GM19452 (cell line): ENCODE results near the gene ZNF583.

ENCODE experiments used
- ATAC-seq: cut with Tn5 transposase; IDR thresholded peaks from one replicate; pipeline ENCODE4 v1.9.1; 2021; ENCODE audit not compliant: unreplicated experiment

Gene ZNF583

DNA sequence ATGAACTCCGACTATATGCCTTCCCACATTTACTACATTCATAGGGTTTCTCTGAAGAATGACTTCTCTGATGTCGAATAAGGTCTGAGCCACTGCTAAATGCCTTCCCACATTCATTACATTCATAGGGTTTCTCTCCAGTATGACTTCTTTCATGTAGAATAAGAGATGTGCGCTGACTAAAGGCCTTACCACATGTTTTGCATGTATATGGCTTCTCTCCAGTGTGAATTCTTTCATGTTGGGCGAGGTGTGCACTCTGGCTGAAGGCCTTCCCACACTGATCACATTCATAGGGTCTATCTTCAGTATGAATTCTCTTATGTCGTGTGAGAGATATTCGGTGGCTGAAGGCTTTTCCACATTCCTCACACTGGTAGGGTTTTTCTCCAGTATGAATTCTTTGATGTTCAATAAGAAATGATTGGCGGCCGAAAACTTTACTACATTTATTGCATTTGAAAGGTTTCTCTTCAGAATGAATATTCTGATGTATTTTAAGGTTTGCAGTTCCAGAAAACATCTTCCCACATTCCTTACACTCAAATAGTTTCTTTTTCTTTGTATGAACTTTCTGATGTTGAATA is 37.2 kb downstream of the ZNF583 start:
- no peak for ATAC-seq

DNA sequence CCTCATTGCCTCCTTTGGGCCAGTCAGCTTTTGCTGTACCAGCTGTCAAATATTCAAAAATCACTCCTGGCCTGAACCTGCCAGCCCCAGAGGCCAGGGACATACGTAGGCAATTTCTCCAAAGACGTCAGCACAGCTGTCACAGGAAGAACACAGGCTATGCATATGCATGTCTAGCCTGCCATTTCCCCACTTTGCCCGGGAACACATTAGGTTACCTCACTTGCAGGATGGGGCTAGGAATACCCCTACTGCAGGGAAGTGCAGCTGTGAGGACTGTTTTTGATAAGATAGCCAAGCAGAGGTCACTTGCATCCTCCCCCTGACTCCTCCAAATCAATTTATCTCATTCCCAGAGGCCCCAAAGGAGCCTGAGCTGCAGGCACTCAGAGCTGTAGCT is 70.2 kb downstream of the ZNF583 start:
- no peak for ATAC-seq

DNA sequence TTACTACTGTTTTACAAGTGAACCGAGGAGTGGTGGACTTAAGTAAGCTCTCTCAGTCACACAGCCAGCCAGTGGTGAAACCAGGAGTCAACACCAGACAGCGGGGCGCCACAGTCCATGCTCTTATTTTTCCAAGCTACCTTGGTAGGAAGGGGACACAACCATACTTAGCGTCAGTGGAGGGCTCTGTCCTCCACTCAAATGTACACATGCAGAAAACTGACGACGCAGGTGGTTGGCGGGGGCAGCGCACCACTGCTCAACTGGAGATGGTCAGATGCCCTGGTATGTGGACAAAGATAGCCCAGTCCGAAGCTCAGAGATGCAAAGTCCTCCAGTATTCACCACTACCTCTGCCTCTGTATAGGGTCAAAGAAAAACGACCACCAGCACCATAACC is 72.0 kb downstream of the ZNF583 start:
- ATAC-seq: no peak
